G401.6 (cell line): Measurements from ENCODE around the gene APOBEC4.
"Not testable (repeated sequence)": the region's sequence is repeated elsewhere in the genome, so short reads cannot be mapped to it uniquely, and the experiment has no call there.

Source experiments
- FAIRE-seq: peaks from 2 replicates; lab custom pipeline; 2012; peaks lifted over from hg19 to GRCh38; lab: Jason Lieb, UNC

APOBEC4 gene, protein sequence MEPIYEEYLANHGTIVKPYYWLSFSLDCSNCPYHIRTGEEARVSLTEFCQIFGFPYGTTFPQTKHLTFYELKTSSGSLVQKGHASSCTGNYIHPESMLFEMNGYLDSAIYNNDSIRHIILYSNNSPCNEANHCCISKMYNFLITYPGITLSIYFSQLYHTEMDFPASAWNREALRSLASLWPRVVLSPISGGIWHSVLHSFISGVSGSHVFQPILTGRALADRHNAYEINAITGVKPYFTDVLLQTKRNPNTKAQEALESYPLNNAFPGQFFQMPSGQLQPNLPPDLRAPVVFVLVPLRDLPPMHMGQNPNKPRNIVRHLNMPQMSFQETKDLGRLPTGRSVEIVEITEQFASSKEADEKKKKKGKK

GRCh38 chr1:183652547-183653461 is at the start of gene APOBEC4:
TSS of gene APOBEC4 (minus strand) at chr1:183653316. CDS start at chr1:183648781, 4,535 bp downstream.
- no peak for FAIRE-seq

GRCh38 chr1:183702813-183703198 is 49.7 kb upstream of the APOBEC4 start:
- no peak for FAIRE-seq

GRCh38 chr1:183702087-183702812 is 49.1 kb upstream of the APOBEC4 start:
- no peak for FAIRE-seq

DNA sequence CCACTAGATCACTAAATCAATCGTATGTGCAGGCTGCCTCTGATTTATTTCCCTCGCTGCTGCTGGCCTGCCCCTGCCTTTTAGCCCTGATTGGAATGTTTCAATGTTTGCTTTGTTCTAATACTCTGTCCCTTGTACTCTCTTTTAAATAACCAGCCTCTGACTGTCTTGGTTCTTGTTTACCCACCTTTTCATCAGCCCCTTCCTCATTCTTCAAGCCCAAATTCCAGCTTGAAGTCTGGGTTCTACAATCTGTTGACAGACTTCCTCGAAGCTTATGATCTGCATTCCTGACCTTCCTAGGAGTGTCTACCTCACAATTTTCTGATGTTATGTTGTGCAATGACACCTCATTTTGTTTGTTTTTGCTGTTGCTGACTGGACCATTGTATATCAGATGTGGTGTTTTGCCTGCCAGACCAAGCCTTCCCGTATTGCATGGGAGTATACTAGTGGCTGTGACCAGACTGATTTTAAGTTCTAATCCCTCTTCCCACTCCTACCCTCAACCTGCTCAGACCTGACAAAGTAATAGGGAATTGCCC is 46.6 kb upstream of the APOBEC4 start:
- FAIRE-seq, result no peak

- no peak for FAIRE-seq
These were observed 44.9 kb upstream of the APOBEC4 start for GRCh38 chr1:183697814-183698590.

- FAIRE-seq, result no peak
These were observed 43.9 kb upstream of the APOBEC4 start for GRCh38 chr1:183696981-183697380.

GRCh38 chr1:183694755-183695154 is 41.6 kb upstream of the APOBEC4 start:
- FAIRE-seq, result no peak

DNA sequence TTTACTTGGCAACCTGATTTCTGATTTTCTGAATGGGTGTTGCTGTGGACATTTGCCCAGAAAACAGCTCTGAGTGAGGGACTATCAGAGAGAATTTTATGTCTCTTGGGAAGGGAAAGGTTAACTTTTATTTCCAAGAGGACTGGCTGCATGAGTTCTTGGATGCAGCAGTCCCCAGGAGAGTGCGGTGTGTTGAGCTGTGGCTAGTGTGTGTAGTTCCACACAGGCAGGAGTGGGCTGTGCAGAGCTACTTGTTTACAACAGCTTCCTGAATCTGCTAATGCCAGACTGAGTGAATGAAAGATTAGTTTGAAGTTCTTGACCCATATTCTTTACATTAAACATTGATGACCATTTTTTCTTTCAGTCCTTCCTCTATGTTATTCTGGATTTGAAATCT is 41.0 kb upstream of the APOBEC4 start:
- no peak for FAIRE-seq

GRCh38 chr1:183693521-183693920 is 40.4 kb upstream of the APOBEC4 start:
- no peak for FAIRE-seq

GRCh38 chr1:183689762-183690204 is 36.7 kb upstream of the APOBEC4 start:
- FAIRE-seq, result no peak

- FAIRE-seq, result no peak
These were observed 35.4 kb upstream of the APOBEC4 start for GRCh38 chr1:183688341-183689060.

DNA sequence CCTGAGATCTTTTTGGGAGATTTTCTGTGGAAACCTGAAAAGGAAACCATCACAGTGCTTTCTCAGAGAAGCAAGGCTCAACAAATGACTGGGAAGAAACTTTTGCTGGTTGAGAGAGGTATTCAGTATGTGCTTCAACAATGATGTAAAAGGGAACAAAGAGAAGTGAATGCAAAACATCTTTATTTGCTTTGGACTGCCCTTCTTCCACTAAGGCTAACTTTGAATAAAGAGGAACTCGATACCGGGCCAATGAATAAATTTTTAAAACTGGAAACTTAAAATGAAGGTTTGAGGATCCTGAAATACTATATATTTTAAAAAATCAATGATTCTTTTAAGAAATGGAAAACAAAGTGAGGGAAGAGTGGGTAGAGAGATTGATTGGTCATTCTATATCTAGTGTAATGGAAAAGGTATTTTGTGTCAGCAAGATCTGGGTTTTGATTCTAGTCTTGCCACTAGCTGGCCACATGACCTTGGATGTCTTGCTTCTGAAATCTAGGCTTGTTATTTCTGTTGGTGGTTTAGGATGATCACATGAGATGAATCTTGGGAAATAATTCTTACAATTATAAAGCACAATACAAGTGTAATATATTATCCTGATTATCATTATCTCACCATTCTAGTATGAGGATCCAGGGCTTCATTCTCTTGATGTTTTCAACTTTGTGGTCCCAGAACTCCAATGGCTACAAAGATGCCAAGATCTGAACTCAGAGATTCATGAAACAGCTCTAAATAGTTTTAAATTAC is 34.6 kb upstream of the APOBEC4 start:
- FAIRE-seq, result no peak

GRCh38 chr1:183686229-183686628 is 33.1 kb upstream of the APOBEC4 start:
- no peak for FAIRE-seq

- peak; percentile 95 for FAIRE-seq
These were observed 32.1 kb upstream of the APOBEC4 start for GRCh38 chr1:183685112-183685713.

GRCh38 chr1:183679363-183679762 is 26.2 kb upstream of the APOBEC4 start:
- not testable (repeated sequence) for FAIRE-seq

DNA sequence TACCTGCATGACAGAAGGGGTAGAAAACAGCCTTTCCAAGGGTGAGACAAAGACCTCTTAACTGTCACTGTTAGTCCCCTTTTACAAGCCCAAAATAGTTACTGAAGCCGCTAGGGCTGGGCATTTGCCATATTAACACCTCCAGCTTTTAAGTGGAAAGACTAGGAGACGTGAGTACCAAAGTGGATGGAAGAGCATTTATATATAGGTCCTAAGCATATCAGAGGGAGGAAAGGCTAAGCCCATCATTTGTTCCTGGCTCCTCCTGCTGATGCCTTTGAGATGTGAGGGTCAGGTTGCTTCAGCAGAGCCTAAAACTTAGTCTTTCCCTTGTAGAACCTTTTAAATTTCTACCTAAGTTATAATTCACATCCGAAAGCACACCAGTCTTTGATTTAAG is 25.7 kb upstream of the APOBEC4 start:
- FAIRE-seq, result no peak

DNA sequence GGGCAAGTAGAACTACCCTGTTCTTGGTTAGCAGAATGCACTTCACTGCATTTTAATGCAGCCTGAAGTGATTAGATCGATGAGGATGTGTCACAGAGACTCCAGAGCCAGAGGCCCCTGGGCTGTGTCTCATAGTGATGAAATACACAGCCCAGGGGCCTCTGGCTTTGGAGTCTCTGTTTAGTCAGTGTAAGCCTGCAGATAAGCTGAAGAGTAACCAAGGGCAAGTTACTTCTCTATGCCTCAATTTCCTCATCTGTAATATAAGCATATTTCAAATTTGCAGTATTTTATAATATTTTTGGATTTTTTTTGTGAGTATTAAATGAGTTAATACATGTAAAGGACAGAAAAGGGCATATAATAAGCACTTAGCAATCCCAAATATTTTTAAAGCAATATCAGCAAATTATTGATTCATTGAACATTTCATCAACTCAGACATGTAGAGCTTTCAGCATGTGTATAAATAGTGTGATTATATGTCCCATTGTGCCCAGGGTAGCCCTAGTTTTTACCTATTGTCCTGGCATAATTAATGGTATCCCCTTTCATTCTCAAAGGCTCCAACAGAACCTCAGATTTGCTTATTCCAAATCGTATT is 23.6 kb upstream of the APOBEC4 start:
- FAIRE-seq, result no peak

DNA sequence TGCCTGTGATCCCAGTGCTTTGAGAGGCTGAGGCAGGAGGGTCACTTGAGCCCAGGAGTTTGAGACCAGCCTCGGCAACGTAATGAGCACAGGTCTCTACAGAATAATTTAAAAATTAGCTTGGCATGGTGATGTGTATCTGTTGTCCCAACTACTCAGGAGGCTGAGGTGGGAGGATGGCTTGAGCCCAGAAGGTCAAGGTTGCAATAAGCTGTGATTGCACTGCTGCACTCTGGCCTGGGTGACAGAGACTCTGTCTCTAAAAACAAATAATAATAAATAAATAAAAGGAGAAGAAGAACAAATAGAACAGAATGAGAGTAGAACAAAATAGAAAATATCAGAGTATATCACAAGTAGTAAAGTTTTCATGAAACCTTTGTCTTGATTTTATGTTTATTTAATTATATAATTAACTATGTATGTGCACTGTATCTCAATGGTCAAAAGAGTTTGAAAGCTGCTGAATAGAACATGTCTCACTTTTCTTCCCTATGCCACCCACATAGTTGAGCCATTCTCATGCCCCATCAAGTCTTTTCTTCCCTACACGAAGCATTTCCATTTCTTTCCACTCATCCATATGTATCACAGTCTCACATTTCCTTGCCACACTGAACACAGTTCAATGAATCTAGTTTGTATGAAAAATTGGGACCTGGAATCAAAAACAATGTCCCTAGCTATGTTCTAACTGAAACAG is 22.9 kb upstream of the APOBEC4 start:
- FAIRE-seq, result no peak

GRCh38 chr1:183675381-183675780 is 22.3 kb upstream of the APOBEC4 start:
- no peak for FAIRE-seq
